Measurements from ENCODE around the gene SH3BGRL2. TPM values are rescaled to one million over a fixed set of nuclear protein-coding genes. Genes with fewer than 3 reads are reported as not detected.

Gene SH3BGRL2
- total RNA-seq, 1 experiment from 2014 or later: 46.1 TPM

DNA sequence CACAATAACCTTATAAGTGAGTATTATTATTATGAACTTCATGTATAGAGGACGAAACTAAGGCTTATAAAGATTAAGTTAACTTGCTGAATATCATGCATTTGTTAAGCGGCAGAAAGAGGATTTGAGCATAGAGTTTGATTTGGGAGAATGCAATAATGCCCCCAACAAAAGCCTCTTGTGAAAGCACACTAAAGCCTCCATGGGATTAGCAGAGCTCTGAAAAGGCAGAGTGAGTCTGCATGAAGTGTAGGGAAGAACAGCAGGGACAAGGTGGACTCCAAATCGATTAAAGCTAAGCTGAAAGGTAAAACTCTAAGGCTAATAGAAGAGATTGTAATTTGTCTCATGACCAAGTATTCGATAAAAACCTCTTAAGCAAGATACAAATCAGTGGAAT lies 100.3 kb downstream of the SH3BGRL2 start:
- H3K4me1 Mint-ChIP-seq (ENCODE audit: low read depth, unreplicated experiment): peaks cover 4% of the 10 kb centered on the region
- no peak overlapping the region for H3K4me3 Mint-ChIP-seq (ENCODE audit: low read depth, unreplicated experiment)
- no peaks in the 10 kb centered on the region for H3K36me3 Mint-ChIP-seq (ENCODE audit: insufficient read depth, unreplicated experiment)
- no TSS peak for BruUV-seq (replicated peaks)
- H3K27ac Mint-ChIP-seq (ENCODE audit: unreplicated experiment): no peak overlapping the region
- no peak for DNase-seq
- no peaks in the 10 kb centered on the region for H3K9me3 Mint-ChIP-seq (ENCODE audit: low read depth, unreplicated experiment)
- intact Hi-C loops (cut with micrococcal nuclease; ENCODE audit: unreplicated experiment): no loop called here
- TF ChIP-seq, protein P1, sequence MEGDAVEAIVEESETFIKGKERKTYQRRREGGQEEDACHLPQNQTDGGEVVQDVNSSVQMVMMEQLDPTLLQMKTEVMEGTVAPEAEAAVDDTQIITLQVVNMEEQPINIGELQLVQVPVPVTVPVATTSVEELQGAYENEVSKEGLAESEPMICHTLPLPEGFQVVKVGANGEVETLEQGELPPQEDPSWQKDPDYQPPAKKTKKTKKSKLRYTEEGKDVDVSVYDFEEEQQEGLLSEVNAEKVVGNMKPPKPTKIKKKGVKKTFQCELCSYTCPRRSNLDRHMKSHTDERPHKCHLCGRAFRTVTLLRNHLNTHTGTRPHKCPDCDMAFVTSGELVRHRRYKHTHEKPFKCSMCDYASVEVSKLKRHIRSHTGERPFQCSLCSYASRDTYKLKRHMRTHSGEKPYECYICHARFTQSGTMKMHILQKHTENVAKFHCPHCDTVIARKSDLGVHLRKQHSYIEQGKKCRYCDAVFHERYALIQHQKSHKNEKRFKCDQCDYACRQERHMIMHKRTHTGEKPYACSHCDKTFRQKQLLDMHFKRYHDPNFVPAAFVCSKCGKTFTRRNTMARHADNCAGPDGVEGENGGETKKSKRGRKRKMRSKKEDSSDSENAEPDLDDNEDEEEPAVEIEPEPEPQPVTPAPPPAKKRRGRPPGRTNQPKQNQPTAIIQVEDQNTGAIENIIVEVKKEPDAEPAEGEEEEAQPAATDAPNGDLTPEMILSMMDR (IDR thresholded peaks at IDR 0.05; ENCODE audit: unreplicated experiment): no peak
- CTCF ChIA-PET: no interaction called here
- no peaks in the 10 kb centered on the region for H3K27me3 Mint-ChIP-seq (ENCODE audit: unreplicated experiment)

DNA sequence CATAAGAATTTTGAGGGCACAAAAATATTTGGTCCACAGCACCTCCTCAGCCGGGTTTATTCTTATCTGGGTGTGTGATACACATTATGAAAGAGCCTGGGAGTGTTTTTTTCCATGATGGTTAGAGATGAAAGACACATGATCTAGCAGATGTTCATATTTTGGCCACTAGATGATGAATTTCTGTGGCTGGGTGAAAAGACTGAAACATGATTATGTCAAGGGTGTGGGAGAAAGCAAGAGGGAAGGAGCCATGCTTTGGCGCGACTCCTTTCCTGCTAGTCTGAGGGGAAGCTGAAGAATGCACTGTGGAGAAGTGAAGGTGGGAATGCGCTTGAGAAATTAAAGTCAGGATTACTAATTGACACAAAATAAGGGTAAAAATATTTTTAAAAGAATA lies 102.3 kb downstream of the SH3BGRL2 start:
- H3K27ac Mint-ChIP-seq (ENCODE audit: unreplicated experiment): no peak overlapping the region
- CTCF ChIA-PET: no interaction called here
- TF ChIP-seq, protein P1 (IDR thresholded peaks at IDR 0.05; ENCODE audit: unreplicated experiment): no peak
- H3K9me3 Mint-ChIP-seq (ENCODE audit: low read depth, unreplicated experiment): no peaks in the 10 kb centered on the region
- no peaks in the 10 kb centered on the region for H3K27me3 Mint-ChIP-seq (ENCODE audit: unreplicated experiment)
- DNase-seq: no peak
- peaks cover 5% of the 10 kb centered on the region for H3K36me3 Mint-ChIP-seq (ENCODE audit: insufficient read depth, unreplicated experiment)
- no peak overlapping the region for H3K4me3 Mint-ChIP-seq (ENCODE audit: low read depth, unreplicated experiment)
- H3K4me1 Mint-ChIP-seq (ENCODE audit: low read depth, unreplicated experiment): peaks cover 14% of the 10 kb centered on the region
- intact Hi-C loops (cut with micrococcal nuclease; ENCODE audit: unreplicated experiment): no loop called here
- BruUV-seq (replicated peaks): no TSS peak

DNA sequence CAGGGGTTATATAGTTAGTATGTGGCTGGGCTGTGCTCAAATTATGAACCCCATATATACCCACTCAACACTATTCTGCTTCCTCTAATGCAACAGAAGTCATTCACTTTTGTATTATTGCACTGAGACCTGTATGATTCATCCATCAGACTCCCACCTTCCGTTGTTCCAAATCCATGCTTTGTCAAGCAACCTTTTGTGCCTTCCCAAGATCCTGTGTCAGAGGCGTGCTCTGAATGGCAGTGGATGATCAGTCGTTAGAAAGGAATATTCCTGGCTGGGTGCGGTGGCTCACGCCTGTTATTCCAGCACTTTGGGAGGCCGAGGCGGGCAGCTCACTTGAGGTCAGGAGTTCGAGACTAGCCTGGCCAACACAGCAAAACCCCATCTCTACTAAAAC lies 103.2 kb downstream of the SH3BGRL2 start:
- Mint-ChIP-seq H3K9me3 (ENCODE audit: low read depth, unreplicated experiment) (no peaks in the 10 kb centered on the region), H3K4me3 (ENCODE audit: low read depth, unreplicated experiment) (no peak overlapping the region), H3K4me1 (ENCODE audit: low read depth, unreplicated experiment) (peaks cover 14% of the 10 kb centered on the region), H3K27me3 (ENCODE audit: unreplicated experiment) (no peaks in the 10 kb centered on the region), H3K36me3 (ENCODE audit: insufficient read depth, unreplicated experiment) (peaks cover 5% of the 10 kb centered on the region), H3K27ac (ENCODE audit: unreplicated experiment) (no peak overlapping the region)
- BruUV-seq (replicated peaks): no TSS peak
- DNase-seq: no peak
- CTCF ChIA-PET: interaction anchor here (0.7 kb wide), 1 partner anchor 10 kb away, joined by 4 read pairs; no protein-coding TSS in a partner anchor
- intact Hi-C loops (cut with micrococcal nuclease; ENCODE audit: unreplicated experiment): no loop called here
- TF ChIP-seq, protein P1 (IDR thresholded peaks at IDR 0.05; ENCODE audit: unreplicated experiment): no peak

DNA sequence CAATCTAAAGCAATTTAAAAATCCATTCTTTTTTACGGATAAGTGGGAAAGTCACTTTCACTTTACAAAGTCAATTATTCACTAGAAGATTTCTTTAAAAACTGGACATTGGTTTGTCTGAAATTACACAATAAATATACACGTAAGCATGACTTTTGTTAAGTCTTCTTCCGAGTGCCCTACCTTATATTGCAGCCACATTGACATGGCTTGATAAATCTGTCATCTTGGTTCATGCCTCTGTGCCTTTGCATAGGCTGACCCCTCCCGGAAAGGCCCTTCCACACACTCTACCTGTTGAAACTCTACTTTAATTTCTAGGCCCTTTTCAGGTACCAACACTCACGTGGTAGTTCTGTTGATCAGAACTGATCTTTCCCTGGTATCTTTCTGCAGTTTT lies 104.1 kb downstream of the SH3BGRL2 start:
- intact Hi-C loops (cut with micrococcal nuclease; ENCODE audit: unreplicated experiment): no loop called here
- CTCF ChIA-PET: no interaction called here
- Mint-ChIP-seq H3K4me1 (ENCODE audit: low read depth, unreplicated experiment) (peaks cover 14% of the 10 kb centered on the region), H3K9me3 (ENCODE audit: low read depth, unreplicated experiment) (no peaks in the 10 kb centered on the region), H3K4me3 (ENCODE audit: low read depth, unreplicated experiment) (no peak overlapping the region), H3K27me3 (ENCODE audit: unreplicated experiment) (no peaks in the 10 kb centered on the region), H3K27ac (ENCODE audit: unreplicated experiment) (no peak overlapping the region), H3K36me3 (ENCODE audit: insufficient read depth, unreplicated experiment) (peaks cover 5% of the 10 kb centered on the region)
- BruUV-seq (replicated peaks): no TSS peak
- TF ChIP-seq, protein P1 (IDR thresholded peaks at IDR 0.05; ENCODE audit: unreplicated experiment): no peak
- no peak for DNase-seq
